NCI-H187 treated with DMSO at 0.1 percent for 48 hours (cell line): Measurements from ENCODE around the gene FGR.
"Not testable (repeated sequence)": the region's sequence is repeated elsewhere in the genome, so short reads cannot be mapped to it uniquely, and the experiment has no call there.

Experiments used
- DNase-seq: peaks from one replicate; lab custom pipeline; 2025; lab: John Stamatoyannopoulos, UW

Gene FGR

GRCh38 chr1:27659497-27660299, 24.7 kb upstream of the FGR start:
- peak; percentile 28 for DNase-seq

- no peak for DNase-seq
Measured at GRCh38 chr1:27658951-27659496, 24.0 kb upstream of the FGR start.

GRCh38 chr1:27656157-27656893, 21.3 kb upstream of the FGR start:
- no peak for DNase-seq

GRCh38 chr1:27655151-27655937, 20.4 kb upstream of the FGR start:
- no peak for DNase-seq

GRCh38 chr1:27652111-27652864, 17.3 kb upstream of the FGR start:
- no peak for DNase-seq

GRCh38 chr1:27650539-27651175, 15.7 kb upstream of the FGR start:
- peak; percentile 19 for DNase-seq

- no peak for DNase-seq
Measured at GRCh38 chr1:27650171-27650538, 15.2 kb upstream of the FGR start.

- DNase-seq, result no peak
Measured at GRCh38 chr1:27649306-27649635, 14.3 kb upstream of the FGR start.

GRCh38 chr1:27648602-27649305, 13.8 kb upstream of the FGR start:
- no peak for DNase-seq

GRCh38 chr1:27647328-27647727, 12.3 kb upstream of the FGR start:
- DNase-seq, result no peak

GRCh38 chr1:27646676-27647075, 11.7 kb upstream of the FGR start:
- no peak for DNase-seq

GRCh38 chr1:27645071-27645415, 10.1 kb upstream of the FGR start:
- no peak for DNase-seq

GRCh38 chr1:27644369-27645070, 9.5 kb upstream of the FGR start:
- no peak for DNase-seq

- no peak for DNase-seq
Measured at GRCh38 chr1:27643600-27644368, 8.8 kb upstream of the FGR start.

- DNase-seq, result not testable (repeated sequence)
Measured at GRCh38 chr1:27640514-27640913, 5.5 kb upstream of the FGR start.

GRCh38 chr1:27638805-27639204, 3.8 kb upstream of the FGR start:
- no peak for DNase-seq

GRCh38 chr1:27638047-27638734, 3.2 kb upstream of the FGR start:
- no peak for DNase-seq

GRCh38 chr1:27635396-27636142, 584 bp upstream of the FGR start:
- DNase-seq, result no peak
